Measurements from ENCODE around the gene ADAP1.

The ADAP1 gene

GRCh38 chr7:974172-974571 is 19.7 kb upstream of the ADAP1 start:
- peak overlapping the region; percentile 98 for H3K4me3 ChIP-seq (ENCODE audit: low read length)
- TF ChIP-seq ZNF274 (IDR thresholded peaks at IDR 0.05; ENCODE audit: low read depth, low read length) = no peak

GRCh38 chr7:973312-973711 is 18.8 kb upstream of the ADAP1 start:
- no peak overlapping the region for H3K4me3 ChIP-seq (ENCODE audit: low read length)
- no peak for TF ChIP-seq ZNF274 (IDR thresholded peaks at IDR 0.05; ENCODE audit: low read depth, low read length)

- TF ChIP-seq ZNF274 (IDR thresholded peaks at IDR 0.05; ENCODE audit: low read depth, low read length) = no peak
- no peak overlapping the region for H3K4me3 ChIP-seq (ENCODE audit: low read length)
Observed at GRCh38 chr7:972676-973309, 18.3 kb upstream of the ADAP1 start.

DNA sequence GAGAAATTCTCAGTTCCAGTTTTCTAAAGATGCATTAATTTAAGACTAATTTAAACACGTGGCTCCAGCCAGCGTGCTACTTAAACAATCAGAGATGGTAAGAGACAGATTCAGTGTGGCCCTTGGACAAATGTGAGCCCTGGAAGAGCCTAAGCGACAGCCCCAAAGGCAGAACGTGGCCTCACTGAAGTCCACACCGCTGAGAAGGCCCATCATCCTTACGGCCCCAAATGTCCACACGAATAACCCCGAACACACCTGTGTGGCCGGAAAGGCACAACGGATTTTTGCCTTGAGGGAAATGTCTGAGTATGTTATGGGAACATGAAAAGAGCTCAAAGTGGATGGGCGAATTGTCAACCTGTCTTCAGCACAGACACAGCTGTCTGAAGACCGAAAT is 17.6 kb upstream of the ADAP1 start:
- TF ChIP-seq ZNF274 (IDR thresholded peaks at IDR 0.05; ENCODE audit: low read depth, low read length) = no peak
- H3K4me3 ChIP-seq (ENCODE audit: low read length) = no peak overlapping the region

GRCh38 chr7:970744-971143 is 16.3 kb upstream of the ADAP1 start:
- TF ChIP-seq ZNF274 (IDR thresholded peaks at IDR 0.05; ENCODE audit: low read depth, low read length) = no peak

GRCh38 chr7:969403-969802 is 14.9 kb upstream of the ADAP1 start:
- no peak overlapping the region for H3K4me3 ChIP-seq (ENCODE audit: low read length)
- TF ChIP-seq ZNF274 (IDR thresholded peaks at IDR 0.05; ENCODE audit: low read depth, low read length) = no peak

More at GRCh38 chr7:970744-971143, 16.3 kb upstream of the ADAP1 start:
- H3K4me3 ChIP-seq (ENCODE audit: low read length) = no peak overlapping the region

DNA sequence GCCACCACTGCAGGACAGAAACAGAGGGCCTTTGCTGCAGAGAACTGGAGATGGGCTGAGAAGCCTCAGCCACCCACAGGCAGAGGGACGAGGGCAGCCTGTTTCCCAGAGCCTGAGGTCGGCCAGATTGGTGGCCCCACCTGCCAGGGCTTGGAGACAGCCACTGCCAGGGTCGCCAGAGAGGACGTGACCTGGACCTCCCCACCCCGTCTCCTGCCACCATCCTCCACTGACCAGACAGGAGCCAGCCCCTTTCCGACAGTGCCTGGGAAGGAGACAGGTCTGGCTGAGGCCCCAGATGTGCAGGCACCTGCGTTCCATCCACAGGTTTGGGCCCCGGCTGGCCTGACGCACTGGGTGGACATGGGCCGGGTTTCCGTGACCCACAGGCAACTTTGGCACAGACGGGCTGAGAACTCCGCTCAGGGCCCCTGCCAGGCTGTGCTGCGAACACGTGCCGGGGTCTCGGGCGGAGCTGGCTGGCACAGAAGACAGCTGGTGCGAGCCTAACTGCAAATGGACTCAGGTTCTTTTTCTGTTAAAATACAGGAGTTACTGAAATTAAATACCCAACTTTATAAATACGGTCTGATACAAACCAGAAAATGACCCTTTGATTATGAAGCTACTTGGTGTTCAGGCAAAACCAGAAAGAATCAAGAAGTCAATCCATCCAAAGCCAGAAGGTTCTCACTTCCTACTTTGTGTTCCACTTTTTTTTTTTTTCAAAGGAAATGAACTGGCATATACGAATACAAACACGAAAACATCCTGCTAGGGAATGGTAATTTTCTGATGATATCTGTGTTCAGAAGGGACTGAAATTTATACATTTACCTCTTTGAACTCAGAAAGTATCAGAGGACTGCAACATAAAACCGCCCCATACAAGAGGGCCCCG is 14.0 kb upstream of the ADAP1 start:
- H3K4me3 ChIP-seq (ENCODE audit: low read length) = no peak overlapping the region
- TF ChIP-seq ZNF274 (IDR thresholded peaks at IDR 0.05; ENCODE audit: low read depth, low read length) = no peak

DNA sequence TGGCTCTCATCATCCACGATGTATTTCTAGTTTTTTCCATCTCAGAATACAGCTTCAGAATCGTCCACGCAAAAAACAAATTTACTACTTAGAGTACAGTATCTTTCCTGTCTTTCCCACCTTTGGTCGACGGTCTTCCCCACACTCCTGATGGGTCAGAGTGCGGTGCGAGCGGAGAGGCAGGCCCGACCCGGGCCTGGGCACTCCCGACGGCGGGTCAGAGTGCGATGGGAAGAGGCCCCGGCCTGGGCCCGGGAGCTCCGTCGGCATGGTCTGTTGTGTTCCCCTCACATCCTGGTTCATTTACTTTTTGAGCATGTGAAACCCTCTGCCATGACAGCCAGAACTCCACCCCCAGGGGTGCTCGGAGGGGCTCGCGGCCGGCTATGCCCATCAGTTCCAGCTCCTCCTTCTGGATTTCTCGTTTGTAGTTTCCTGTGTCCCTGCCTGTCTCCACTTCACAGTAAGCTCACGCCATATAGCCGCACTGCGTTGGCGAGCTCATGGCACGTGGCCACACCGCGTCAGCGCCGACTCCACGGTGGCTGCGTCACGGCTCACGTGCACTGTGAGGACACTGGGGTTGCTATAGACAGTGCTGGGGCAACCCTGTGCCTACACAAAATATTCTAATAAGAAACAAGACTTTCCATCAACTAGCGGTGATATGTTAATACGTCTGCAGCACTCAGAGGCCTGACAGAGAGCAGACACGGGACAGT is 13.0 kb upstream of the ADAP1 start:
- no peak overlapping the region for H3K4me3 ChIP-seq (ENCODE audit: low read length)
- no peak for TF ChIP-seq ZNF274 (IDR thresholded peaks at IDR 0.05; ENCODE audit: low read depth, low read length)

DNA sequence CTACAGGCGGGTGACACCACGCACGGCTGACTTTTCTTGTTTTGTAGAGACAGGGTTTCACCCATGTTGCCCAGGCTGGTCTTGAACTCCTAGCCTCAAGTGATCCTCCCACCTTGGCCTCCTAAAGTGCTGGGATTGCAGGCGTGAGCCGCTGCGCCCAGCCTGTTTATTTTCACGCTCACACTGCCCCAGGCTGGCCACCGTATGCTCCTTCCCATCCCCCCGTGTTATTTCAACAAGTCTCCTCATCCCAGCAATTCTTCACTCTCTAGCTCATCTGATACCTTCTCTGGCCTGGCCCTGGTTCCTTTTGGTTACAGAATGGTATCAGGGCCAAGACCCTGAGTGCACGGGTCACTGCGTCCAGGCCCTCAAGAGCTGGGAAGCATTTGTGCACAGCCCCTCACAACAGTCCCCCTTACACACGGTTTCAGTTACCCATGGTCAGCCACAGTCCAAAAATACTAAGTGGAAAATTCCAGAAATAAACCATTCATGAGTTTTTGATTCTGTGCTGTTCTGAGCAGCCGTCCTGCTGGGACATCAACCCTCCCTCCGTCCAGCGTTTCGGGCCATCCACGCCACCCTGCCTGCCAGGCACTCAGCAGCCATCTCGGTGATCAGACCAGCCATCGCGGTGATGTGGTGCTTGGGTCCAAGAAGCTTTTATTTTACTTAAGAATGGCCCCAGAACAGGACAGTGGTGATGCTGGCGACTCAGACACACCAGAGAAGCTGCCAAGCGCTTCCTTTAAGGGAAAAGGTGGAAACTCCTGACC is 12.0 kb upstream of the ADAP1 start:
- no peak for TF ChIP-seq ZNF274 (IDR thresholded peaks at IDR 0.05; ENCODE audit: low read depth, low read length)
- no peak overlapping the region for H3K4me3 ChIP-seq (ENCODE audit: low read length)

GRCh38 chr7:964401-965231 is 10.1 kb upstream of the ADAP1 start:
- no peak for TF ChIP-seq ZNF274 (IDR thresholded peaks at IDR 0.05; ENCODE audit: low read depth, low read length)
- H3K4me3 ChIP-seq (ENCODE audit: low read length) = no peak overlapping the region

DNA sequence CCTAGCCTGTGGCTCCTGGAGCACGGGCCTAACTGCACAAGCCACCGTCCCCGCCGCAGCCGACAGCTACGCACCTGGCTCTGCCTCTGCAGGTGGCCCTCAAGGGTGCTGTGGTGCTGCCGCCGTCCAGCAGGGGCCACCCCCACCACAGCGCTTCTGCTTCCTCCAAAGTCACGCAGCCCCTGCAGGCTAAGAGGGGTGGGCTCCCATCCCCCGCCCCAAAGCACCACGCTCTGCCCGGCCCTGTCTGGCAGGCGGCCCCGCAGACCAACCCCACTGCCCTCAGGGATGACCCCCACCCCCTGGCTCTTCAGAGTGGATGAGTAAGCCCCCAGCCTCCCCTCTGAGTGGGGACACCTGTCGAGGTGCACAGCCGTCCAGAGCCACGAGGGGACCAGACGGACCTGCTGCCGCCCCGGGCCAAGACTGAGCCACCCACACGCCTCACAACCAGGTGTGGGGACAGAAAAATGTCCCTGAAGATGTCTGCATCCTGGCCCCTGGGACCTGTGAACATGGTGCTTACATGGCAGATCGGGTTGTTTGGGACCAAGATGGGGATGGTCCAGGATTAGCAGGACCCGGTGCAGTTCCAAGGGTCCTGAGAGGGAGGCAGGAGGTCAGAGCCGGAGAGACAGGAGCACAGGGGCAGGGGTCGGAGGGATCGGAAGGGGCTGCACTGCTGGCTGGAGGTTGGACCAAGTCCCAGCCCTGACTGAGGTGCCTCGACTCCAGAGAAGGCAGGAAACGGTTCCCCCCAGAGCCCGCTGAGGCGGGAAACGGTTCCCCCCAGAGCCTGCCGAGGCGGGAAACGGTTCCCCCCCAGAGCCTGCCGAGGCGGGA is 9.0 kb upstream of the ADAP1 start:
- no peak for TF ChIP-seq ZNF274 (IDR thresholded peaks at IDR 0.05; ENCODE audit: low read depth, low read length)
- no peak overlapping the region for H3K4me3 ChIP-seq (ENCODE audit: low read length)

- no peak for TF ChIP-seq ZNF274 (IDR thresholded peaks at IDR 0.05; ENCODE audit: low read depth, low read length)
- no peak overlapping the region for H3K4me3 ChIP-seq (ENCODE audit: low read length)
Observed at GRCh38 chr7:962401-963081, 8.1 kb upstream of the ADAP1 start.
